GM19193 (cell line): ENCODE results near the gene ZCCHC3.

Source experiments
- POLR2A ChIP-seq: IDR thresholded peaks from 4 replicates; pipeline ENCODE4 v1.6.1; 2011; ENCODE audit not compliant: insufficient read depth, insufficient read length; ENCODE audit errors: extremely low read depth

ZCCHC3 gene

DNA sequence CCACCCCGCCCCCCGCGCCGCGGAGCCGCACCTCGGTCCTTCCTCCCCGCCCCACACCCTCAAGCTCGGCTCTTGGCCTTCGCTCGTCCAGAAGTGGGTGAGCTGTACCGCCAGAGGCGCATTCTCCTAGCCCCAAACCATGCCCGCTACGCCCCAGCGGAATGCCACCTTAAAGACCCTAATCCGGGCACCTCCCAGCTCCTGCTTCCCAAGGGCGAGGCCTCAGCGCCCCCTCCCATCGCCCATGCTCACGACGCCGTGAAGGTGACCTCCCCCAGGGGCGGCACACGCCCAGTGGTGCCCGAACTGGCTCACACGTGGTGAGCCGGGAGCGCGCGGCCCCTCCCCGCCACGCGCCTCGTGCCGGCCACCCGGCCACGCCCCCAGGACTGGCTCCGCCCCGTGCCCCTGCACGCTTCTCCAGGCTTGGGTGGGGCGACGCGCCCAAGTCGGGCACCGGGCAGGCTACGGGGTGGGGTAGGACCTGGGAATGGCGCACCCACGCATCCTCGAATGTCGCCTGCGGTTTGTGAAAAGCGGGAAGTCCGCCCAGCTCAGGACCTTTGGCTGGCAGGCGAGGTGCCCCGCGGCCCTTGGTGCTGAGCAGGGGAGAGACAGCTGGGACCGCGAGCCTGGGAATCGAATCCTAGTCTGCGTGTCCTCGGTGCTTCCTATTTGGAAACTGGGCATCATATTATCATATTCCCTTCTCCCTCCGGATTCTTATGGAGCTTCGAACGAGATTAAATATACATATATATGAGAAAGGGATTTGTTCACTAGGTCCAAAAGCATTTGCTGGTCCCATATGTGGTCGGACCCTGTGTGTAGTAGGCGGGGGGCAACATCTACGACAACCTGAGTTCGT, 27.0 kb downstream of the ZCCHC3 start:
- peak; percentile 60 for TF ChIP-seq POLR2A

DNA sequence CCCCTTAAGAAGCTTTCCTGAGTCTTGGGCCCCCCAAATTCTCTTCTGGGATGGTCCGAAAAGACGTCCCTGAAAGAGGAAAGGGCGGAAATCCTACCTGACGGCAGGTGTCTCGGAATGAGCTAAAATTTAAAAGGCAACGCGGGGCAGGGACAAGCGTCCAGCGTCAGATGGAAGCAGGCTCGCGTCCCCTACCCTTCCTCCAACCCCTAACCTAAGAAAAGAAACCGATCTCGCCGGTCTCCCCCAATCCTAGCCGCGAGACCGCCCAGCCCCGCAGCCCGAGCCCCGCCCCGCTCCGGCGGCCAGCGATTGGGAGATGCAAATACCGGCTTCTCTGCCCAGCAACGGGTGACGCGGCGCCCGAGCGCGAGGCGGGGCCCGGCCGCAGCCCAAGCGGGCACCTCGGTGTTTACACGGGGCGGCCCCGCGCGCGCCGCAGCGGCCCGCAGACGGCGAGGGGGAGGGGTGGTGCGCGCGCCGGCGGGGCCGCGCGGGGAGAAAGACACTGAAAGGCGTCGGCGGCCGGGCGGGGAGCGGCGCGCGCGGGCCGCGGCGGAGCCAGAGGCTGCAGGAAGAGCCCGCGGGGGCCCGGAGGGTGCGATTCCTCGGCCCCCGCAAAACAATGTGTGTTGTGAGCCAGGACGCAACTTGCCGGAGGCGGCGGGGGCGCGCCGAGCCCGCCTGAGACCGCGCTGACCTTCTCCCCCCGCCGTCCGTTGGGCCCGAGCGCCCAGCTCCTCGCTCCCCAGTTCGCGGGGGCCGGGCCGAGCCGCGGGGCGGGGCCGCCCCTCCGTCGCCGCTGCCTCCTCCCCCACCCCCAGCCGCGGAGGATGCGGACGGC, 27.9 kb downstream of the ZCCHC3 start, which contains the start of gene SOX12:
Gene SOX12 (plus strand): TSS at position 508 of the 844 bp plus-strand sequence. CDS start 373 bp downstream, outside the sequence.
- peak; percentile 67 for TF ChIP-seq POLR2A

DNA sequence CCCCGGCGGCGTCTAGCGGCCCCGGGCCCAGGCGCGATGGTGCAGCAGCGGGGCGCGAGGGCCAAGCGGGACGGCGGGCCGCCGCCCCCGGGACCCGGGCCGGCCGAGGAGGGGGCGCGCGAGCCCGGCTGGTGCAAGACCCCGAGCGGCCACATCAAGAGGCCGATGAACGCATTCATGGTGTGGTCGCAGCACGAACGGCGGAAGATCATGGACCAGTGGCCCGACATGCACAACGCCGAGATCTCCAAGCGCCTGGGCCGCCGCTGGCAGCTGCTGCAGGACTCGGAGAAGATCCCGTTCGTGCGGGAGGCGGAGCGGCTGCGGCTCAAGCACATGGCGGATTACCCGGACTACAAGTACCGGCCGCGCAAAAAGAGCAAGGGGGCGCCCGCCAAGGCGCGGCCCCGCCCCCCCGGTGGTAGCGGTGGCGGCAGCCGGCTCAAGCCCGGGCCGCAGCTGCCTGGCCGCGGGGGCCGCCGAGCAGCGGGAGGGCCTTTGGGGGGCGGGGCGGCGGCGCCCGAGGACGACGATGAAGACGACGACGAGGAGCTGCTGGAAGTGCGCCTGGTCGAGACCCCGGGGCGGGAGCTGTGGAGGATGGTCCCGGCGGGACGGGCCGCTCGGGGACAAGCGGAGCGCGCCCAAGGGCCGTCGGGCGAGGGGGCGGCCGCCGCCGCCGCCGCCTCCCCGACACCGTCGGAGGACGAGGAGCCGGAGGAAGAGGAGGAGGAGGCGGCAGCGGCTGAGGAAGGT, 28.7 kb downstream of the ZCCHC3 start:
- TF ChIP-seq POLR2A: no peak

DNA sequence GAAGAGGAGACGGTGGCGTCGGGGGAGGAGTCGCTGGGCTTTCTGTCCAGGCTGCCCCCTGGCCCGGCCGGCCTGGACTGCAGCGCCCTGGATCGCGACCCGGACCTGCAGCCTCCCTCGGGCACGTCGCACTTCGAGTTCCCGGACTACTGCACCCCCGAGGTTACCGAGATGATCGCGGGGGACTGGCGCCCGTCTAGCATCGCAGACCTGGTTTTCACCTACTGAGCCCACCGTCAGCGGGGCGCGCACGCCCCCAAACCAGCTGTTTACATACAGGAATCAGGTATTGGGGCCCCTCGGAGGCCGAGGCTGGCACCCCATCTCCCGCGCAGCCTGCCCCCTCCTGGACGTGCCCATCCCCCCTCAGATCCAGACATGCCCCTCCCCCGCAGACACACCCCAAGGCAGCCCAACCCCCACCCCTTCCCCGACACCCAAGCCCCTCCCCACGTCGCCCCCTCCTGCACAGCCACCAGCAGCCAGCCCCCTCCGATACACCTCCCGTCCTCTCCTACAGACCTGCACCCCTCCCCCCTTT, 29.3 kb downstream of the ZCCHC3 start:
- TF ChIP-seq POLR2A: no peak

DNA sequence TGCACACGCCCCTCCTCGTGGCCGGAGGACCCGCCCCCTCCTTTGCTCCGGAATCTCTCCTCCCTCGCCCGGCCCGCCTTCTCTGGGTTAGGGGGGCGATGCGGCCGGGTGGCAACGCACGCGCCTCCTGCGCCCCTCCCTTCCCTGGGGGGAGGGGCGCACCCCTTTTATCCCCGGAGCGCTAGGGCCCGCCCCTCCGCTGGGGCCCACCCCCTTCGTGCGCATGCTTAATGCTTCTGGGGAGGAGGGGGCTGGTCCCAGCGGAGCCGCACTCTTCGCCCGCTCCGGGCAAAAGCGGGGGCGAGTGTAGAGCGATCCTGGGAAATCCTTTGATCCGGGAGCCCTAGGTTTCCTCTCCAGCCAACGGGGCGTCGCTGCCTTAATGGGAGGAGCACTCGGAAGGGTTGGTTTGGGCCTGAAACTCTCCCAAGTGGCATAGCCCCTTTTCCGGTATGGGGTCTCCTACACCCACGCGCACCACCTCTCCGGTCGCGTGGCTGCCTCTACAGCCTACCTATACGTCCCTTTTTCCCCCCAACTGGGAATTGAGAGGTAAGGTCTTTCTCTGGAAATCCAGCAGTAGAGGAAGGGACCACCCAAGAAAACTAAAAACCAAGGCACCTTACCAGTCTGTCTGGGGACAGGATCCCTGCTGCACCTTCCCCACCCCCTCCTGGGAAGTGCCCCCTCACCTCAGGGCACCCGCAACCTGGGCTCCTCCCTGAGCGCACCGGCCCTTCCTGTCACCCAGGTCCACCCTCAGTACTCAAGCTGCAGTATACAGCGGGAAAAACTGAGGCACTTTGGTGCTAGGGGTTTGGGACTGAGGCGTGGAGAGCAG, 30.0 kb downstream of the ZCCHC3 start:
- TF ChIP-seq POLR2A: peak; percentile 49

DNA sequence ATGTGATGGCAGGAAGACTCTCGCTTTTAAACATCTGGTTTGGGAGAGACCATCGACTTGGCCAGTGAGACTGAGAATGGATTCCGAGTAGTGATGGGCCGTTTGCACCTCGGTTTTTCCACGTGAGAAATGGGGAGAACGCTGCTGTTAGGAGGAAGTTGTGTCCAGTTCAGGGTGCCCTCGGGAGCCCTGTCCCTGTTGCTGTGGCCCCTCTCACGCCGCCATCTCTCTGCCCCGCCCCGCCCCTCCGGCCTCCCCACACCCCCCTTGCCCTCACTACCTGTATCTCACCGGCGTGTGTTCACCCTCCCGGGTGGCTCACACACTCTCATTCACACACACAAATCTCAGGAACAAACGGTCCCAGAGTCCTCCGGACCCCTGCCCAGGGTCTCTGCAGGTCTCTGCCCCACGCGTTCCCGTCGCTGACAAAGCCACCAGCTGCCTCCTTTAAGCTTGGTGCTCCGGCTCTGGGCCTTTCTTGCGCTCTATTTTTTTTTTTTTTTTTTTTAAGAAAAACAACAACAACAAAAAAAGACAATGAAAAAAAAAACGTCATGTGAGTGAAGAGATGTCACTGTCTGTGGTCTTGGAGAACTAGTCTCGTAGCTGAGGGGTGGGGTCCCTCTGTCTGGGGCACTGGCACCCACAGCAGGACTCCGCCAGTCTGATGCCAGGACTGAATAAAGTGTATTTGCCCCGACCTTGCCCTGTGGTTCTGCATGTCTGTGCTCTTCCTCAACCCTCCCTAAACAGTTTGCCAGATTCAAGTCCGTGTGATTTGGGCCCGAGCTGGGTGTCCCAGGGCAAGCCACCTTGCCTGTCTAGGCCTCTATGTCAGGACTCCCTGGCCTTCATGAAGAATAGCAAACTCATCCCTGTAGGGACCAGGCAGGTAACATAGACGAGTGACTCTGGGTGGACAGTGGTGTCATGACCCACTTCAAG, 30.9 kb downstream of the ZCCHC3 start:
- no peak for TF ChIP-seq POLR2A

DNA sequence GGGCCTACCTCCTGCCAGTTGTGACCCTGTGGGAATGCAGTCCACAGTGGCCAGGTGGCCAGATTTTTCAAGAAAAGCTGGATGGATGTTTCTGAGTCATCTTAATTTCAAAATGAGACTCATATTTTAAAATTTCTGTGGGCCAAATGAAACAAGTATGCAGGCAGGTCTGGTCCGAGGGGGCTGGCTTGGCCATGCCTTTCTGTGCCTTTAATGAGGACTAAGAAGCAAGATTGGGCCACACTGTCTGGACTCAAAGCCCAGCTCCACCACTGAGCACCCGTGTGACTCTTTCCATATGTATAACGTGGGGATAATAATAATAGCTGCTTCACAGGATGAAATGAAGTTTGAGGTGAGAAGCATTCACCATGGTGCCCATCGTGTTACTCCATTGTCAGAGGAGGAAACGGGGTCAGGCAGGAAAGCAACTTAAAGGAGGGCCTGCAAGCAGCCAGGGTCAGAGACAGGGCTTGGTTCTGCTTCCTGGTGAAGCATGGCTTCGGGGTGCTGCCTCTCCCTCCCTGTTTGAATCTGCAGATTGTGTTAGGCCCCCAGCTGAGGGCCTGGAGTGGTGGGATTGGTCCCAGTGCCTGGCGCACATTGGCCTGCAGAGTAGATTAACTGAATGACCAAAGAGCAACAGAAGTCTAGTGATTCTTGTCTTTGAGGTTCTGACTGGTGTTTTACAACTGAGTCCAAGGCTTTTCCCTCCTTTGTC, 31.8 kb downstream of the ZCCHC3 start:
- no peak for TF ChIP-seq POLR2A

DNA sequence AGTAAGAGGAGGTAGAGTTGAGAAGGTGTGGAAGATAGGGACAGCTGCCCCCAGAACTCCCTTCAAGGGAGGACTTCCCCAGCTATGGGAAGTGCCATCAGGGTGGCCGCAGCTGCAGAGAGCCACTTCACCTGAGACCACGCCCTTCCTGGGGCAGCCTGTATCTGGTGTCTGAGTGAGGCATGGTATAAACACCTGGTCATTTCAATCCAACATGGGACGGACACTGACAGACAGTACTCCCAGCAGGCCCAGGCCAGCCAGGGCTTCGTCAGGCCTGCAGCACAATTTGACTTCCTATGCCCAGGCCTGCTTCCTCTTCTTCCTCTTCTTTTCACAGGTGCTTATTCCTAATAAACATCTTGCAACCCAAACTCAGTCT, 32.5 kb downstream of the ZCCHC3 start:
- TF ChIP-seq POLR2A: no peak

DNA sequence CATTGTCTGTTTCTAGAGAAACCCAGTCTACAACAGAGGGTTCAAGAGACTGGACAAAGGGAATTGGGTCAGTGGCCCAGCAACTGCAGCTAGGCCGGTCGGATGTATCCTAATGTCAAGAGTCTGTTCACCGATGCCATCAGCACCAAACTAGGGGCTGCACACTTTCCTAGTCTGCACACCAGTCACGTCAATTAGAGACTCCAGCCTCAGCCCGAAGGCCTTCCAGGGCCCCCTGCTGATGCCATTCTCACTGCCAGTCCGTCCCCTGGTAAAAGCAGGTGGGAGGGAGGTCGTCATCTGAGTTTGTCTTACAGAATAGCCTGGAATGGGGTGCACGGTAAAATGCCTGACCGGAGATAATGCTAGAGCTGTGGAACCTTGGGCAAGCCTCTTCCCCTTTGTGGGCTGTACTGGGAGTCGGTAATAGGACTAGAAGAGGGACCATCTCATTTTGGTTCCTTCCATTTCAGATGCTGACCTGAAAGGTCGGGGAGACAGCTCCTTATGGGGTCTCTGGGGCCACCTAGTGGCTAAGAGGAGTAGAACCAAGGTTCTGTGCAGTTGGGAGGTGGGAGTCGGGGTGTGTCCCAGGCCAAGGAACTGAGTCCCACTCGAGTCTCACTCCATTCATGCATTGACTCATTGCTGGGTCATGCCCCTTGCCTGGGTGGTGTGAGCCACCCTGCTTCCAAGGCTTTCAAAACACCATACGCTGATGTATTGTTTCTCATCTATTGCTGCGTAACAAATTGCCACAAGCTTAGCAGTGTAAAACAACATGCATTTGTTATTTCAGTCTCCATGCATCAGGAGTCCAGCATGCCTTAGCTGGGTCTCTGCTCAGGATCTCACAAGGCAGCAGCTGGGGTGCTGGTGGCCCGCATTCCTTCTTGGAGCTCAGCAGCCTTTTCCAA, 33.1 kb downstream of the ZCCHC3 start:
- no peak for TF ChIP-seq POLR2A

DNA sequence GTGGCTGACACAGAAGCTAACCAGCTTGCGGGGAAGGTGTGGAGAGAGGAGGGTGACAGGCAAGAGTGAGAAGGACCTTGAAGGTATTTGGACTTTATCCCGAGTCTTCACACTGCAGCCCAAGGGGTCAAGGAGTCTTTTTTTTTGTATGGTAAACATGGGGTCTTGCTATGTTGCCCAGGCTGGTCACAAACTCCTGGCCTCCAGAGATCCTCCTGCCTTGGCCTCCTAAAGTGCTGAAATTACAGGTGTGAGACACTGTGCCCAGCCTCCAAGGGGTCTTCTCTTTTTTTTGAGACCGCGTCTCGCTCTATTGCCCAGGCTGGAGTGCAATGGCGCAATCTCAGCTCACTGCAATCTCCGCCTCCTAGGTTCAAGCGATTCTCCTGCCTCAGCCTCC, 37.2 kb downstream of the ZCCHC3 start:
- no peak for TF ChIP-seq POLR2A

DNA sequence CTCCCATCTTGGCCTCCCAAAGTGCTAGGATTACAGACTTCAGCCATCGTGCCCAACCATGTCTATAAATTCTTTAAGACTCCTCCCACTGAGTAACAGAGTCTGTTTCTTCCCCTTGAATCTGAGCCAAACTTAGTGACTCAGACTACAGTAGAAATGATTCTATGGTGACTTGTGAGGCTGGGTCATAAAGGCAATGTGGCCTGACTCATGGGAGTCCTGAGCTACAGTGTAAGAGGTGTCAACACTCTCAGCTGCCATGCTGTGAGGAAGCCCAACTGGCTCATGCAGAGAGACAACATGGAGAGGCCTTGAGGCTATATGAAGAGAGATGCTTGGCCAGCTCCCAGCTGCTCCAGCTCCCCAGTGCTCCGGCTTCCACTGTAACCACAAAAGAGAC, 44.3 kb downstream of the ZCCHC3 start:
- TF ChIP-seq POLR2A: no peak

DNA sequence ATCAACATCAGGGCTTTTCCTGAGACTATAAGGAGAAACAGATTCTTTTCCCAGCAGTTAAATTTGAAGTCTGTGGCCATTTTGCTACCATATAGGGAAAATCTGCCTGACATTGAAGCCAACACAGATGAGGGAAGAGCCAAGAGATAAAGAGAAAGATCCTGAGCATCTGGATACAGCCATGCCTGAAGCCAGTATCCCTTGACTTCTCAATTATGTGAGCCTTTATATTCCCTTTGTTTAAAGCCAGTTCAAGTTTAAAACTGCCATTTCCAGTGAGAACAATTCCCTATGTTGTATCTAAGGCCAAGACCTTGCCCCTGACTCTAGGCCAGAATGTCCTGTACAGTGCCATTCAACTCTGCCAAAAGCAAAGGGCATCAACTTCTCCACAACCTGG, 45.7 kb downstream of the ZCCHC3 start:
- no peak for TF ChIP-seq POLR2A
